IPS-20b (cell line): ENCODE results near the gene MTHFSD.

Experiments
- H3K27ac ChIP-seq: one replicate; pipeline ENCODE4 v1.5.1; 2013; ENCODE audit warnings: low read length
- H3K27me3 ChIP-seq: 2 replicates; pipeline ENCODE4 v1.6.1; 2013; ENCODE audit warnings: mild to moderate bottlenecking, low read length, inconsistent platforms; ENCODE audit not compliant: insufficient read depth
- H3K36me3 ChIP-seq: 2 replicates; pipeline ENCODE4 v1.6.1; 2013; ENCODE audit warnings: low read depth, mild to moderate bottlenecking, inconsistent platforms, low read length, moderate library complexity; ENCODE audit not compliant: insufficient read depth
- H3K4me1 ChIP-seq: 2 replicates; pipeline ENCODE4 v1.6.1; 2013; ENCODE audit warnings: mild to moderate bottlenecking, control low read depth, inconsistent platforms, low read length, moderate library complexity; ENCODE audit not compliant: insufficient read depth
- H3K4me3 ChIP-seq: 2 replicates; pipeline ENCODE4 v1.5.1; 2013; ENCODE audit warnings: mild to moderate bottlenecking, low read length, inconsistent platforms
- H3K9ac ChIP-seq: 2 replicates; pipeline ENCODE4 v1.6.1; 2013; ENCODE audit warnings: low read depth, mild to moderate bottlenecking, inconsistent platforms, low read length, moderate library complexity
- H3K9me3 ChIP-seq: 2 replicates; pipeline ENCODE4 v1.6.1; 2013; ENCODE audit warnings: mild to moderate bottlenecking, low read depth, low read length, inconsistent platforms; ENCODE audit not compliant: insufficient read depth

Gene MTHFSD

DNA sequence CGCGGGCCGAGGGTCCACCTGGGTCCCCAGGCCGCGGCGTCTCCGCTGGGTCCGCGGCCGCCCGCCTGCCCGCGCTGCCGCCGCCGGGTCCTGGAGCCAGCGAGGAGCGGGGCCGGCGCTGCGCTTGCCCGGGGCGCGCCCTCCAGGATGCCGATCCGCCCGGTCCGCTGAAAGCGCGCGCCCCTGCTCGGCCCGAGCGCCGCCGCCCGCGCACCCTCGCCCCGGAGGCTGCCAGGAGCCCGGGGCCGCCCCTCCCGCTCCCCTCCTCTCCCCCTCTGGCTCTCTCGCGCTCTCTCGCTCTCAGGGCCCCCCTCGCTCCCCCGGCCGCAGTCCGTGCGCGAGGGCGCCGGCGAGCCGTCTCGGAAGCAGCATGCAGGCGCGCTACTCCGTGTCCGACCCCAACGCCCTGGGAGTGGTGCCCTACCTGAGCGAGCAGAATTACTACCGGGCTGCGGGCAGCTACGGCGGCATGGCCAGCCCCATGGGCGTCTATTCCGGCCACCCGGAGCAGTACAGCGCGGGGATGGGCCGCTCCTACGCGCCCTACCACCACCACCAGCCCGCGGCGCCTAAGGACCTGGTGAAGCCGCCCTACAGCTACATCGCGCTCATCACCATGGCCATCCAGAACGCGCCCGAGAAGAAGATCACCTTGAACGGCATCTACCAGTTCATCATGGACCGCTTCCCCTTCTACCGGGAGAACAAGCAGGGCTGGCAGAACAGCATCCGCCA lies 12.1 kb upstream of the MTHFSD start:
- Histone ChIP-seq H3K9me3 (no peaks in the 10 kb centered on the region; the same call in 1 of the 2 replicates), H3K27me3 (peaks cover 98% of the 10 kb centered on the region), H3K4me3 (peak overlapping the region; percentile 54; the same call in 1 of the 2 replicates), H3K36me3 (no peaks in the 10 kb centered on the region), H3K9ac (no peak overlapping the region), H3K4me1 (peaks cover 9% of the 10 kb centered on the region; the same call in 1 of the 2 replicates), H3K27ac (no peak overlapping the region)

DNA sequence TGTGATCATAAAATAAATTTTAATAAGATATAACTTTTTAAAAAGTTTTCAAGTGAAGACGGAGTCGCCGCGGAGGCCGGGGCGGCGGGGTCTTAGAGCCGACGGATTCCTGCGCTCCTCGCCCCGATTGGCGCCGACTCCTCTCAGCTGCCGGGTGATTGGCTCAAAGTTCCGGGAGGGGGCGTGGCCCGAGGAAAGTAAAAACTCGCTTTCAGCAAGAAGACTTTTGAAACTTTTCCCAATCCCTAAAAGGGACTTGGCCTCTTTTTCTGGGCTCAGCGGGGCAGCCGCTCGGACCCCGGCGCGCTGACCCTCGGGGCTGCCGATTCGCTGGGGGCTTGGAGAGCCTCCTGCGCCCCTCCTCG lies 11.5 kb upstream of the MTHFSD start, which contains the start of gene FOXC2:
TSS of gene FOXC2 (plus strand) at position 229 of the 365 bp plus-strand sequence. CDS start 507 bp downstream, outside the sequence.
- Histone ChIP-seq H3K27me3 (peaks cover 98% of the 10 kb centered on the region), H3K36me3 (no peaks in the 10 kb centered on the region), H3K9me3 (no peaks in the 10 kb centered on the region; the same call in 1 of the 2 replicates), H3K9ac (no peak within 1 kb of the TSS), H3K27ac (no peak within 1 kb of the TSS), H3K4me3 (peak within 1 kb of the TSS; percentile 54; the same call in 1 of the 2 replicates), H3K4me1 (peaks cover 9% of the 10 kb centered on the region; the same call in 1 of the 2 replicates)

DNA sequence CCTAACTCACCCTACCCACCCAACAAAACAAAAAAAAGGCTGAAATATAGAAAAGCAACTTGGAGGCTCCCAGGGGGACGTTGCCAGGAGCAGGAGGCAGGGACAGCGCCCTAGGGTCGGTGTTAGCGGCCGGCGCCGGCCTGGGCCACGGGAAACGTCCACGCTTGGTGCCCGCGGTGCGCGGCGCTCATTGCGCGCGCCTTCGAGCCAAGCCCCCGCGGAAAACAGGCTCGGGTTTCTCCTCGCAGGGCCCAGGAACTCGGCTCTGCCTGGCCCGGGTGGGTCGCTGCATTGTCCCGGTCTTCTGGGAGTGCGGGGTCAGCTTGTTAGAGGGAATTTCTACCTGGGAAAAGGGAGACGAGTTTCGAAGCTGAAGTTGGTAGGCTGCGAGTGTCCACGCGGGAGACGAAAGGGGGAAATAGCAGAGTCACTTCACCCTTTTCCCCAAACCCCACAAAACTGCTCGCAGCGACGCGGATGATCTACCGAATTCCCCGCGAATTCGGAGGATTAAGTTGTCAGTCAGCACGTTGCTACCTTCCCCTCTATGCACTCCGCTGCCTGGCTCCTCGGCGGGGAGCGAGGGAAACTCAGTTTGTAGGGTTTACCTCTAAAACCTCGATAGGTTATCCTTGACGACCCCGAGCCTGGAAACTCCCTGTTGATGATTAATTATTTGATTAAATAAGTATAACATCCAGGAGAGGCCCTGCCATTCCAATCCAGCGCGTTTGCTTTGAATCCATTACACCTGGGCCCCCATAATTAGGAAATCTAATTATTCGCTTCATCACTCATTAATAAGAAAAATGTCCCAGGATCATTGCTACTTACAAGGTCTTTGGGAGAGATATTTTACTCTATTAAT lies 10.8 kb upstream of the MTHFSD start:
- Histone ChIP-seq H3K36me3 (no peaks in the 10 kb centered on the region), H3K9ac (no peak overlapping the region), H3K4me1 (peaks cover 7% of the 10 kb centered on the region; the same call in 1 of the 2 replicates), H3K27me3 (peaks cover 98% of the 10 kb centered on the region), H3K9me3 (no peaks in the 10 kb centered on the region; the same call in 1 of the 2 replicates), H3K4me3 (no peak overlapping the region), H3K27ac (no peak overlapping the region)

DNA sequence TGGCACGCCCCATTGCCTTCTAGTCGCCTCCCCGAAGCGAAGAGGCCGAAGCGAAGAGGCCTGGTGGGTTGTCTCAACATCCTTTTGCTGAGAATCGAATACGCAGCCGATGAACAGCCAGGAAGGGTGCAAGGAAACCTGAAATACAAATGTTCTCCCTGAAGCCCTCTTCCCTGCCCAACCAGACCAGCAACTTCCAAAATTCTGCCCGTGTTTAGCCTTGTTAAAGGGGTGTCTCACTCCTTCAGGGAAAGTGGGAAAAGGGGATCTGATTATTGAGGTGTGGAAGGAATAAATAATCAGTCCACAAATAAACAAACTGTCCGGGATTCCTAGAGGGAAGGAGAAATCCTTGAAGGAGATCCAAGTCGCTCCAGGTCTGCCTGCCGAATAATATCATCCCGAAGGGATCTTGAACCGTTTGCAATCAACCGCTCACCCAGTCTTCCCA lies 10.2 kb upstream of the MTHFSD start:
- Histone ChIP-seq H3K9me3 (no peaks in the 10 kb centered on the region), H3K4me1 (peaks cover 3% of the 10 kb centered on the region; the same call in 1 of the 2 replicates), H3K36me3 (no peaks in the 10 kb centered on the region), H3K9ac (no peak overlapping the region), H3K27me3 (peaks cover 92% of the 10 kb centered on the region), H3K27ac (no peak overlapping the region), H3K4me3 (no peak overlapping the region)

DNA sequence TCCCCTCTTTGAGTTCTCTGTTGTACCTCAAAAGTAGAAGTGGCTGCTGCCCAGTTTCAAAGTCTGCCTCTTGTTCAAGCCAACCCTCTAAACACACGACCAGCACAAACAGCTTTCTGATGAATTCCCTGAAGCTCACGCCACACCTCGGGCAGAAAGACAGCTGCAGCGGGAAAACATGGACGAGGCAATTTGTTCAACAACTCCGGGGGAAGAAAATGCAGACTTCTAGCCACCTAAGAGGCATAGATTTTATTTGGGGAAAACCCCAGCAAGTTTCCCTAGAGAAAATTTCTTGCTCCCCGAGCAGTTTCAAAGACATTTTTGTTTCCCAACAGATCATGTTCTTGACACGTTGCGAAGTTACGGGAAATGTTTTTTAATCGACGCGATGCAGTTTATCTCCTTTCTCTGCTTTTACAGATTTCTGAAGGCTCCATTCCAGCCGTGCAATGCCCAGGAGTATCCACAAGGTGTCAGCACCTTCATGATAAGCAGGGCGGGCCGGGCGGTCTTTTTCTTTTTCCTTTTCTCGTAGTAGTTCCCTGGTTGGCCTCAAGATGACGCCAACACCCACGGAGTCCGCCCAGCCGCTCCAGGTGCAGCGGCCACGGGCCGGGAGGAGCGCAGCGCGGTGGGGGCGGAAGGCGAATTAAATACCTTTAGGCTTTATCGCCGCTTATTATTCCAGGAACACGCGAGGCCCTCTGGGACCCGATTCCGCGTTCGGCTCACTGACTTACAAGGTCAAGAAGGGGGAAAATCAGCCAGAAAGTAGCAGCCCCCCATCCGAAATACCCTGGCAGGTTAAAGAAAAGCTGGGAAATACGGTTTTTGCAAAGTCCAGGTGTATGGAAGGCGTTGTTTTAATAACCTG lies 8.7 kb upstream of the MTHFSD start:
- H3K27ac ChIP-seq = no peak overlapping the region
- peak overlapping the region; percentile 46 for H3K4me3 ChIP-seq
- H3K27me3 ChIP-seq = peaks cover 77% of the 10 kb centered on the region
- H3K9me3 ChIP-seq = no peaks in the 10 kb centered on the region
- H3K9ac ChIP-seq = peak overlapping the region; percentile 29; the same call in 1 of the 2 replicates
- H3K36me3 ChIP-seq = no peaks in the 10 kb centered on the region
- peaks cover 3% of the 10 kb centered on the region; the same call in 1 of the 2 replicates for H3K4me1 ChIP-seq

DNA sequence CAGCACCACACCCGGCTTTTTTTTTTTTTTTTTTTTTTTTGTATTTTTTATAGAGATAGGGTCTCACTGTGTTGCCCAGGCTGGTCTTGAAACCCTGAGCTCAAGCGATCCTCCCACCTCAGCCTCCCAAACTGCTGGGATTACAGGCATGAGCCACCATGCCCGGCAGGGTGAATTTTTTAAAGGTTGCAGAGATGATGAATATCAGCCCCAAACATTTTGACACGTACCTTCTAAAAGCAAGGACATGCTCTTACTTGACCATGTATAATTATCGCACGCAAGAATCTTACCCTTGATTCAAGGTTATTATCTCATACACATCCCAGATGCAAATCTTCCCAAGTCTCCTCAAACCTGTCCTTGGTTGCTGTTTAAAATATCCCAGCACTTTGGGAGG lies 7.3 kb upstream of the MTHFSD start:
- peaks cover 72% of the 10 kb centered on the region for H3K27me3 ChIP-seq
- H3K27ac ChIP-seq = no peak overlapping the region
- no peaks in the 10 kb centered on the region for H3K9me3 ChIP-seq
- H3K36me3 ChIP-seq = no peaks in the 10 kb centered on the region
- no peak overlapping the region for H3K4me3 ChIP-seq
- H3K4me1 ChIP-seq = peaks cover 3% of the 10 kb centered on the region; the same call in 1 of the 2 replicates
- H3K9ac ChIP-seq = no peak overlapping the region

DNA sequence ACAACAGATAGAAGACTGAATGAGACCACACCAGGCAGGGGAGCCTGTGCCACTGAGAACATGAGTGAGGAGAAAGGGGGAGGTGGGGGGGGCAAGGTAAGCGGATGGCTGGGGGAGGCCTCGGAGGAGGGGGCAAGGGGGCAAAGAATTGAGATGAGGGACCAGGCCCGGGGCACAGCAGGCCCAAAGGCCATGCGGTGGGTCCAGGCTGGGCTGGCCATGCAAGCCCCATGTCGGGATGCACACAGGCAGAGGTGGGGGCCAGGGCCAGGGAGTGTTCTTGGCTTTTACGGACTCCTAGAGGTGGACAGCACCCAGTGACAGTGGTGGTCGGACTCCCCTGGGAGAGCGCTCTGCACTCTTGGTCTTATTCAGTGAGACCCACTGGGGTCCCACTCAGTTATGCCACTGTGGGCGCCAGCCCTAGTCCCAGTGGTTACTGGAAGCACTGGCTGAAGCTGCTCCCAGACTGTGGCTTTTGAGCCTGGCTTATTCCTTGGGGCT lies 4.8 kb upstream of the MTHFSD start:
- H3K27ac ChIP-seq = no peak overlapping the region
- H3K27me3 ChIP-seq = peaks cover 48% of the 10 kb centered on the region
- no peaks in the 10 kb centered on the region for H3K36me3 ChIP-seq
- no peak overlapping the region for H3K4me3 ChIP-seq
- peaks cover 3% of the 10 kb centered on the region; the same call in 1 of the 2 replicates for H3K4me1 ChIP-seq
- H3K9ac ChIP-seq = no peak overlapping the region
- H3K9me3 ChIP-seq = no peaks in the 10 kb centered on the region

DNA sequence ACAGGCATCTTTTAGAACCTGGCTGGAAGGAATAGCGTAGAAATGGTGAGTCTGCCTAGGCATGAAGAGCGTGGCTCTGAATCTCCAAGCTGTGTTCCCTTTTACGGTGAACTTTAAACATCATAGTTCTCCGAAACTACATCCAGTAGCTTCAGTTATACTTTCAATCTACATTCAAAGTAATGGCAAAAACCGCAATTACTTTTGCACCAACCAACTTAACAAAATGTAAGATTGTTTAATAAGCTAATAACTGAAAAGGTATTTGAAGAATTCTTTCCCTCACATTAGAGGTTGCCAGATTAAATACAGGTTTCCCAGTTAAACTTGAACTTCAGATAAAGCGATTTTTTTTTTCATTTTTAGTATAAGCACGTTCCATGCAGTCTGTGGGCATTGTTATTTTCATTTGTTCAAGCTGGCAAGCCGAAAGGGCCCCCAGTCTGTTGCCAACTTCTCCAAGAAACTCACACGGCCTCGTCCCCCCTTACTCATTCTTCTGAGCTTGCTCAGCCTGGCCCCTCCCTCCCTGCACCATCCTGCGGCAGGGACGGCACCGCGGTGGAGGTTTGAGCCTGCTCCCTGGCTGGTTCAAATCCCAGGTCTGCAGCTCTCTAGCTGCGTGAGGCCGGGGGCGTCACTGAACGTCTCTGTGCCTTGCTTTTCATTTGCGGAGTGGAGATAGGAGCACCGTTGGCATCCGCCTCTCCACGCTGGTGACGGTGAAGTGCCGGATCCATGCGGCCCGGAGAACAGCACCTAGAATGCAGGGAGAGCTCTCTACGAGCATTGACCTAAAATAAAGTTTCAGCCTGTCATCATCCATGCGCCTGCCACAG lies 3.5 kb upstream of the MTHFSD start:
- no peak overlapping the region for H3K4me3 ChIP-seq
- H3K27me3 ChIP-seq = peaks cover 35% of the 10 kb centered on the region
- peaks cover 2% of the 10 kb centered on the region; the same call in 1 of the 2 replicates for H3K4me1 ChIP-seq
- H3K9ac ChIP-seq = no peak overlapping the region
- H3K36me3 ChIP-seq = no peaks in the 10 kb centered on the region
- no peaks in the 10 kb centered on the region for H3K9me3 ChIP-seq
- no peak overlapping the region for H3K27ac ChIP-seq

DNA sequence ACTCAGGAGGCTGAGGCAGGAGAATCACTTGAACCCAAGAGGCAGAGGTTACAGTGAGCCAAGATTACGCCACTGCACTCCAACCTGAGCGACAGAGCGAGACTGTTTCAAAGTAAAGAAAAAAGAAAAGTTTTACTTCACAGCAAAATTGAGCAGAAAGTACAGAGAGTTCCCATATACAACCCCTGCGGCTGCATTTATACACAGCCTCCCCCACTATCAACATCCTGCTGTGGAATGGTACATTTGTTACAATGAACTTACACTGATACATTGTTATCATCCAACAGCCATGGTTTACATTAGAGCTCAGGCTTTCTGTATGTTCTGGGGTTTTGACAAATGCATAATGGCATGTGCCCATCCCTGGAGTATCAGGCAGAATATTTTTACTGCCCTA lies 2.6 kb upstream of the MTHFSD start:
- H3K9ac ChIP-seq = no peak overlapping the region
- H3K9me3 ChIP-seq = no peaks in the 10 kb centered on the region
- no peaks in the 10 kb centered on the region for H3K36me3 ChIP-seq
- peaks cover 2% of the 10 kb centered on the region; the same call in 1 of the 2 replicates for H3K4me1 ChIP-seq
- peaks cover 25% of the 10 kb centered on the region for H3K27me3 ChIP-seq
- no peak overlapping the region for H3K27ac ChIP-seq
- no peak overlapping the region for H3K4me3 ChIP-seq

DNA sequence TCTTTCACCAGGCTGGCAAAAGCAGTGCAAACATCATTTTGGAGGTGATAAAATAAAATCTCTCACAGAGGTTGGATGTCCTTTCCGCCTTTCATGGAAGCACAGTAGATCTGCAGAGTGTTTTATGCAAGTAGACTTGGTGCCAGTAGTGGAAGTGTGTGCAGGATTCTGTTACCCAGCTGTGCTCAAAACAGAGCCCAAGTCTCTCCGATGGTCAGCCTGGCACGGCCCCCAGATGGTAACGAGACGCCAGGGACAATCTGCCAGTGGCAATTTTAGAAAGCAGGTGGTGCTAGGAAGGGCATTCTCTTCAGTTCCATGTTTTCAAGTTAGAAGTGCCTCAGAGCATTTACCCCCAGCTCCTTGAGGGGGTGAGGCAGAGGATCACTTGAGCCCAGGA lies 1.5 kb upstream of the MTHFSD start:
- Histone ChIP-seq H3K36me3 (0 out of 2 replicates have a peak, but pooled peaks cover 3% of the 10 kb centered on the region), H3K9ac (no peak overlapping the region), H3K4me3 (no peak overlapping the region), H3K27me3 (peaks cover 16% of the 10 kb centered on the region), H3K27ac (no peak overlapping the region), H3K4me1 (peaks cover 2% of the 10 kb centered on the region; the same call in 1 of the 2 replicates), H3K9me3 (no peaks in the 10 kb centered on the region)
